Measurements from ENCODE around the gene CHSY1. TPM values are rescaled to one million over a fixed set of nuclear protein-coding genes. Genes with fewer than 3 reads are reported as not detected.

Gene CHSY1
- total RNA-seq, 4 donors from 2014 or later: 19.2 to 36.8 (median 28.1) TPM

DNA sequence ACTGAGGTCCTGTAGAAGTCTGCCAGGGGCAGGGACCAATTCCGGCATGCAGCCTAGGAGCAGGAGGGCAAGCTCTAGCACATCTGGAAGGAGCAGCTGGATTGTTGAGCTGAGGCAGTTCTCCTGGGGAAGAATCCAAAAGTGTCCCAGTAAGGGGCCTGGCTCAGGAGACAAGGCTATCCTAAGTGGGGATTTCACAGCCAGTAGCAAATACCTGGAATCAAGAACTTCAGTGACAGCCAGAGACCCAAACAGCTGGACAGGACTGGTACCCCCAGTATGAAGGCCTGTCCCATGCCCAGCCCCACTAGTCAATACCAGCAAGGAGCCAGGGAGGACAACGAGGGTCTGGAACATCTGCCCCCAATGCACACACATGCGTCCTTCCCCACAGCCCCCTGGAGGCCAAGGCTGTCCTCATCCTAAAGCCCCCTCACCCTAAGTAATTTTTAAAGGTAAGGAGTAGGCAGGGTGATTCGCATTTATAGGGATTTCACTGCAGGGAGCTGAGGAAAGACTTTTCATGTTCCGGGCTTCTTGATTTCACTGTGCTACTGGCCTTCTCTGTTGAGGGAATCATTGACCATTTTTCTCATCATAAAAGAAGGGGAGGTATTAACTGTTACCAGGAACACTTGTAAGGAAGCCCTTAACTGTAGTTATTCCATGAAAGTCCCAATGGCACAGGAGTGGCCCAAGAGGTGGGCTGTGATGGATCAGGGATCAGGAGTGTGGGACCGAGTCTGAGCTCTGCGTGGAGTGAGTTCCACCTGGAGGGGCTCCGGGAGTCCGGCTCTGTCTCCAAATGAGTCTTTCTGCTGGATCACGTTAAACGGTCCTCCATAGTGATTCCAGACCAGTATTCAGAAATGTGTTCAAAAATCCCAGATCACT lies 2.6 kb upstream of the CHSY1 start:
- TF ChIP-seq, protein P1, sequence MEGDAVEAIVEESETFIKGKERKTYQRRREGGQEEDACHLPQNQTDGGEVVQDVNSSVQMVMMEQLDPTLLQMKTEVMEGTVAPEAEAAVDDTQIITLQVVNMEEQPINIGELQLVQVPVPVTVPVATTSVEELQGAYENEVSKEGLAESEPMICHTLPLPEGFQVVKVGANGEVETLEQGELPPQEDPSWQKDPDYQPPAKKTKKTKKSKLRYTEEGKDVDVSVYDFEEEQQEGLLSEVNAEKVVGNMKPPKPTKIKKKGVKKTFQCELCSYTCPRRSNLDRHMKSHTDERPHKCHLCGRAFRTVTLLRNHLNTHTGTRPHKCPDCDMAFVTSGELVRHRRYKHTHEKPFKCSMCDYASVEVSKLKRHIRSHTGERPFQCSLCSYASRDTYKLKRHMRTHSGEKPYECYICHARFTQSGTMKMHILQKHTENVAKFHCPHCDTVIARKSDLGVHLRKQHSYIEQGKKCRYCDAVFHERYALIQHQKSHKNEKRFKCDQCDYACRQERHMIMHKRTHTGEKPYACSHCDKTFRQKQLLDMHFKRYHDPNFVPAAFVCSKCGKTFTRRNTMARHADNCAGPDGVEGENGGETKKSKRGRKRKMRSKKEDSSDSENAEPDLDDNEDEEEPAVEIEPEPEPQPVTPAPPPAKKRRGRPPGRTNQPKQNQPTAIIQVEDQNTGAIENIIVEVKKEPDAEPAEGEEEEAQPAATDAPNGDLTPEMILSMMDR (IDR thresholded peaks at IDR 0.05; ENCODE audit: low read depth): no peak

DNA sequence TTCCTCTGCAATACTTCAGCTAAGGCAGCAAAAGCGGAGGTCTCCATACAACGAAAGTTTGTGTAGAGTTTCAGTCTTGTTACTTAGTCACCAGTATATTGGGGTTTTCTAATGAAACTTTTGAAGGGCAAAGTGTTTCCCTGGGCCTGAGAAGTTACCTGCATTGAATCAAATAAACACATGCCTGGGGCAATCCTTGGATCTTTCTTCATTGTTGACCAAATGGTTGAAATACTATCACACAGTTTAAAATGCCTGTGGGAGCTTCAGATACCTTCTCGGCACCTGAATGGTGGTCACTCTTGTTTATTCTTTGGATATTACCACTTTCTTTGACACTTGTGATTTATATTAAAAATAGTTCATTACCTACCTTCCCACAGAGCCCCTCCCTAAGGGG lies 988 bp upstream of the CHSY1 start:
- TF ChIP-seq, protein P1 (IDR thresholded peaks at IDR 0.05; ENCODE audit: low read depth): no peak

DNA sequence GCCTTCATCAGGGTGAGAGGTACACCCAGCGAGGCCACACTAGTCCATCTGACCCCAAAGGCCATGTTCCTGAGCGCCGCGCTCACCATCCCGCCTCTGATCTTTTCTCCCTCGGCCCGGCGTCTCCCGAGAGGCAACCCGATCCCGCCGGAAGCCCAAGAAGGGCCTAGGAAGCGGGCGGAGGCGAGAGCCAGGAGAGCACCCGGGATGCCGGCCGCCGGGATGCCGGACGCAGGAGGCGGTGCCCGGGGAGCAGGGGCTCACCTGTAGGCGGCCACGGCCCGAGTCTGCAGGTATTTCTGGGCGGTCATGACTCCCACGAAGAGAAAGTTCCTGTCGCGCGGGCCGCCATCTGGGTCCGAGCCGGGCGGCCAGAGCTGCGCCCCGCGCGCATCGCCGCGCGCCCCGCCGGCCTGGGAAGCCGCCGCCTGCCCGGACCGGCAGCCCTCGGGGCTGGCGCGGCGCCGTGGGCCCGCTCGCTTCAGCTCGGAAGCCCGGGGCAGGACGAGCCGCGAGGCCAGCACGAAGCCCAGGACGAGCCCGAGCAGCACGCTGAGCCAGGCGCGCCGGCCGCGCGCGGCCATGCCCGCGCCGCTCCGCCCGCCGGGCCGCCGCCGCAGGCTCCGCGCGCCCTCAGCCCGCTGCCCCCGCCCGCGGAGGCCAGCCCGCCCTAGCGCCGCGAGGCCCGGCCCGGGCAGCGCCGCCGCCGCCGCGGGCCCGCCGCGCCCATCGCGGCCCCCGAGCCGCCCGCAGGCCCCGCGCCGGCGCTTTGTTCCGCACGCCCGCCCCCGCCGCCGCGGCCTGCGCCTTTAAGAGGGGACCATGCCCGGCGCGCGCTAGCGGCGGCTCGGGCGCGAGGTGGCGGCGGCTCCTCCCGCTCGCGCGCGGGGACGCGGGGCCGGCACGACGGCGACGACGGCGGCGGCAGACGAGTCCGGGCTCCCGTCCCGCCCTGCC lies 697 bp downstream of the CHSY1 start:
- TF ChIP-seq, protein P1 (IDR thresholded peaks at IDR 0.05; ENCODE audit: low read depth): no peak

DNA sequence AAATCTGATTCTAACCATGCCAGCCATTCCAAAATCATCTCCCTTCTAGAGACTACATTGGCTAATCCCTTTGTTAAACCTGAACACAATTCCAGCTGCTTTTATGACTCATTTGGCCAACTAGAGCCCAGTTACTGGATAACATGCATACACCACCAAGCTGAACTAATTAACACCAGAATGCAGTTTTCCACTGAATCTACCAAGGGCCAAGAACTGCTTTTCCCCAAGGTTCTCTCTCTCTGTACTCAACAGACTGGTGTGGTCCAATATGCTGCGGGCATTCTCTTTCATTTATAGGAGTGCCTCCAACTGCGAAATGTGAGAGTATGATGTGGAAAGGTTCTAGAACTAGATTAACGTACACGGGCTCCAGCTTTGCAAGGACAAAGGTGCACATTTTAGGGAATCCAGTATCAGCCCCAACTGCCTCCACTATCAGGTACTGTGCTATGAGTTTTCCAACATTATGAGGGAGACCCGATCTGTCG lies 1.5 kb downstream of the CHSY1 start:
- TF ChIP-seq, protein P1 (IDR thresholded peaks at IDR 0.05; ENCODE audit: low read depth): no peak

DNA sequence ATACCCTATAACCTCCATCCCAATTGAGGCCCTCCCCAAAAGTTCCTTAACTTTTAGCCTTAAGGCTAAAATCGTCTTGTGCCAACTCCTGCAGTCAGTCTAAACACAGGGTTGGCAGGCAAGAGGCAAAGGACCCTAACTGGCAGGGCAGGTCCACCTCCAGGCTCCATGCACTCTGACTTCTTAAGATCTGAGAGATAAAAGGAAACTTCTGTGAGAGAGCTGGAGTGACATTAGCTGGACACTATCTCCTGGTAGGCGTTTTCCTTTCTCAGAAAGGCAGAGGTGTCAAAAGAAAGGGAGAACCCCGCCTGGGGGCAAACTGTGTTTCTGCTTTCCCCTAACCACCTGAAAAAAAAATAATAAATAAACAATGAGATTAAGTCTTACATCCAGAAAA lies 3.6 kb downstream of the CHSY1 start:
- TF ChIP-seq, protein P1 (IDR thresholded peaks at IDR 0.05; ENCODE audit: low read depth): no peak

DNA sequence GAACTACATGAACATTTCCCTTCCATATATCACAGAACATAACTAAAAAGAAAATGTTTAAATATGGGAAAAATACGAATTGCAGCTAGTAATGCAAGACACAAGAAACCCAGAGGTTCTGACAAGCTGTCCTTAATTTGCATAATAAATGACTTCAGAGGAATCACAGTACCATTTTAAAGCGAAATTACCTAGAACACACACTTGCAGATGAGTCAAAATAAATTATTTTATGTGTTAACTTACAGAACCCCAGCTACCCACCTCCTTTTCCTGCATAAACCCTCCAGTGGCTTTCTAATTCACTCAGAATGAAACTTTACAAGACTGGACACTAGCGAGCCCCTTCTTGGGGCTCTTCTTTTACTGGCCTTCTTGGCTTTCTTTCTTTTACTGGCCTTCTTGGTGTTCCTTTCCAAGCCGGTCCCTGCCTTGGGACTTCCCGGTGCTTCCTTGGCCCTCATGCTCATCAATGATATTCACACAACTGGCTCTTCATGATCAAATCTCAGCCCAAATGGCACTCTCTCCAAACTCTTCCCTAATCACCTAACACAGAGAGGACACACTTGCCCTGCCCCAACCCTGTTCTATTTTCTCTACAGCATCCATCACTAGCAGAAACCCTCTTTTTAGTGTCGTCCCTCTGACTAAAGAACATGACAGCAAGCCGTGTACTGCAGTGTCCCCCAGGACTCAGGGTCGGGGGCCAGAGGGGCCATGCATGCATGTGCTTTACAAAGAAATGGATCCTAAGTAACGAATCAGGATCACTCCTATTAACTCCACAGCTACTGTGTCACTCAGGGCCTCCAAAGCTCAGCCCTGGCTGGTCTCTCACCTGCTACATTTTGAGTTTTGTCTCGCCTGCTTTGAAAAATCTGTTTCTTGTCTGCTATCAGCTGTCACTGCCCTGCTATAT lies 4.8 kb downstream of the CHSY1 start:
- TF ChIP-seq, protein P1 (IDR thresholded peaks at IDR 0.05; ENCODE audit: low read depth): no peak
